HG03378 (cell line): Measurements from ENCODE around the gene SNCAIP.

Experiments used
- ATAC-seq: cut with Tn5 transposase; IDR thresholded peaks from one replicate; pipeline ENCODE4 v1.9.1; 2021; ENCODE audit warnings: mild to moderate bottlenecking, moderate library complexity; ENCODE audit not compliant: unreplicated experiment

Gene SNCAIP

DNA sequence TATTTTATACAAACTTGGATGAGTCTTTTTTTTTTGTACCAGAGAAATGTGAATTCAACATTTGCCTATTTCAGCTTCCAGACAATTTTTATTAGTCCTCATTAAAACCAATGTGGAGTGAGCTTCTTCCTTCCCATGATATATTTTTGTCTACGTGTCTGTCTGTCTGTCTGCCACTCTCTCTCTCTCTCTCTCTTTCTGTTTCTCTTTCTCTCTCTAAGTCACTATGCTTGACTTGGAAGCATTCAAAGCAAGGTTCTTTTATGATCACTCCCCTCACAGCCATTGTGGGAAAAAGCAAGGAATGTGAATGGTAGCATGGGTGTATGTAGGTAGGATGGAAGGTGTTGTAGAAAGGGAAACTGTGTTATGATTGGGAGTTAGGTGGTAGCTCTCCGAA lies 80.2 kb downstream of the SNCAIP start:
- no peak for ATAC-seq

DNA sequence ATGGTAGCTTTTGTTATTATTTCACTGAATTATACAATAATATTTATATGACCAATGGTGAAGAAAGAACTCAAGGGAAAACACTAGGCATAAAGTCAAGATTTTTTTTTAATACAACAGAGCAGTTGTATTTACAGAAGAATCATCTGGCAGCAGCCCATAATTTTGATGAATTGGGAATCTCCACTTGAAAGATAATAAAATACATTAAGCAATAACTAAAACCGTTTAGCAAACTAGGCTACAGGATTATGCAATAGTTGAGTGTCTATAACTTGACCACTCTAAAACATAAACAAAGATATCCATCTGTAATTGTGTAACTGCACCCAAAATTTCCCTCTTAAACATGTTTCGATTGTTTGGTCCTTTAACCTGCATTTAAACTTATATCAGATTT lies 80.8 kb downstream of the SNCAIP start:
- no peak for ATAC-seq

DNA sequence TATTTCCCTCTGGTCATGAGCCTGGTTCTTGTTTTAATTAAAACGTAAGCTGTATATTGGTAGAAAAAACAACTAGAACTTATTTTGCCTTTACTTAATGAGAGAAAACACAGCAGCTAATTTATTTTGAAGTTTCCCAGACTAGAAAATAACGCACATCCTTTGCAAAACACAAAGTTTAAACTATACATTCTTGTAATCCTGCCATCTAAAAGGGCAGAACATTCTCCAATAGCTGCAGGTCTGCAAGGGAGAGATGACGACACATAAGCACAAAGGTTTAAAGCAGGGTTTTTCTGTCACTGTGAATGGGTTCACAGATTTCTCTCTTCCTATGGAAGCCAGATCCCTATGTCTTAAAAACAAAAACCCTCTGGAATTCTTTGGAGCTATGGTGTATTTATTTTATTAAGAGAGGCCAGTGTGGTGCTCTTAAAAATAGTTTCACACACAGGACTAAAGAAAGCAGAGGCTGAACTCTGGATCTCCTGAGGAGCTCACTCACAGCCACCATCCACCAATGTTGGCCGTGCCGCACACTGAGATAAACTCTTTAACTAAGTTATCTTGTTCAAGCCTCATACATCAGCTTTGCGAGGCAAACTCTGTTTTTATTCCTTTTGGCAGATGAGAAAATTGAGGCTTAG lies 82.4 kb downstream of the SNCAIP start:
- no peak for ATAC-seq

DNA sequence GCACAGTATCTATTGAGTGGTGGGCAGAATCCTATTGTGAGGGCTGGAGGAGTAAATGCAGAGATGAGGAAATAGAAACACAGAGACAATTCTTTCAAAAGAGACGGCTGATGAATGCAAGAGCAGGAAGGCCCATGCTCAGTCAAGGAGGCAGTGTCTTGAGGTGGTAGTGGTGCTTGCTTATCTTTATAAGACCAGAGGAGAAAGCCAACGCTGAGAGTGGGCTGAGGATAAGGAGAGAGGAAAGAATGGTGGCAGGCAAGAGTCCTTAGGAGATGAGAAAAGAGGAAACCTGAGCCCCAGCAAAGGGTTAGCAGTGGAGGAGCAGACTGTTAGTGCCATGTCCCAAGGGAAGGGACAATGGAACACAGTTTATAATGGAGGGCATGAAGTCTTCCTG lies 86.0 kb downstream of the SNCAIP start:
- no peak for ATAC-seq

DNA sequence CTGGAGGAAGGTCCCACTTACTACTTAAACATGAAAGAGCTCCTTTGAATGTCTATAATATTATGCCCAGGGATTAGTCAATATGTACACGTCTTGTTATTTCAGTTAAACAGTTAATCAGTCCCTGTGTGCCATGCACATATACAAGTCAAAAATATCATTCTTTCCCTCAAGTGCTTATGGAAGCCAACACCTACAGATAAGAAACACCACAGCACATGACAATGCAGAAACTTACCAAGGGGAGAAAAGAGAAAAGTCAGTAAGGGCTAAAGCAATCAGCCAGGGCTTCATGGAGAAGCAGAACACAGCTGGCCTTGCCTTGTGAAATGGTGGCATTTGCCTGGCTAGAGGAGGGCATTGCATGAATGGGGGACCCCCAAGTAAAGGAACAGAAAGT lies 88.3 kb downstream of the SNCAIP start:
- ATAC-seq: no peak

DNA sequence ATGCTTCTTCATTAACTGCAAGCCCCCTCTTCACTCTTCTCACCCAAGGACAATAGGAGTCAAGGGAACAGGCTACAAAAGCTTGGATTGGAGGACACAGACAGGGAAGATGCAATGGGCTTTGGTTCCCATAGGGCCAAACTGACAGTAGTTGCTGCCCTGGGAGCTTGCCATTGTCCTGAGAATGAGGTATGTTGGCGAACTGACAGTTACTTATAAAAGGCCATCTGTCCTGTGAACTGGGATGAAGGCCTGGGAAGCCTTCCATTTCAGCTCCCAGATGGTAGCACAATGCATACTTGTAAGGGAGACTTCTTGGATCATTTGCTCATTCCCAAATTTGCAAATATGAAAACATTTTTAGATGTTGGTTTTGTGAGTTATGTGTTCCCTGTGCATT lies 88.9 kb downstream of the SNCAIP start:
- ATAC-seq: no peak

DNA sequence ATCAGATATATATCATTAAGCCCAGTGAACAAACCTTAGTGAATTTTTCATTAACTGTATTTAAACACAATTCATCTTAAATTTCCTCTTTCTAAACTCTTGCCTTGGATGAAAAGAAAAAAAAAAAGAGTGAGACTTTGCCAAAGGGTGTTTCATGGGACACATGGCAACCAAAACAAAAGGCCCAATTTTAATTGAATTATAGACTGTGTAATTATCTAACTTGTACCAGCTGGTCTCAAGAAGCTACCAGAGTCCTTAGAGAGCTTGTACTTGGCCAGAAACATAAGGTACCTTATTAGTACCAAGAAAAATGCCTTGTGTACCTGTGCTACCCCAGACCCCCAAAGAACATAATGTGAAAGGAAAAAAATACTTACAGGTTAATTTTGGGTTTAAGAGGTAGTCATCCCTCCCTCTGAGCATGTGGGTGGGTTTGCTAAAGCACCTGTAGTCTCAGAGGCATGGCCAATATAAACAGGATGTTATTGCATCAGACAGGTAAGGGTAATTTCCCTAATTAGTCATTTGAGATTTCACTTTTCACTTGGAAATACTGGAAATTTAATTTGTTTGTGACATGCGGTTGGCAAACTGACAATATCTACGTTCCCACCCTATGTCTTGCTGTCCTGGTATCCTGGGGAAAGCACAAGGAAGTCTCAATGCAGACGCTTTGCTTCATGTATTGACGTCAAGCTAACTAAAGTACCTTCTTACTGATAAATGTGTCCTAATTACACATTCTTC lies 90.1 kb downstream of the SNCAIP start:
- ATAC-seq: no peak

DNA sequence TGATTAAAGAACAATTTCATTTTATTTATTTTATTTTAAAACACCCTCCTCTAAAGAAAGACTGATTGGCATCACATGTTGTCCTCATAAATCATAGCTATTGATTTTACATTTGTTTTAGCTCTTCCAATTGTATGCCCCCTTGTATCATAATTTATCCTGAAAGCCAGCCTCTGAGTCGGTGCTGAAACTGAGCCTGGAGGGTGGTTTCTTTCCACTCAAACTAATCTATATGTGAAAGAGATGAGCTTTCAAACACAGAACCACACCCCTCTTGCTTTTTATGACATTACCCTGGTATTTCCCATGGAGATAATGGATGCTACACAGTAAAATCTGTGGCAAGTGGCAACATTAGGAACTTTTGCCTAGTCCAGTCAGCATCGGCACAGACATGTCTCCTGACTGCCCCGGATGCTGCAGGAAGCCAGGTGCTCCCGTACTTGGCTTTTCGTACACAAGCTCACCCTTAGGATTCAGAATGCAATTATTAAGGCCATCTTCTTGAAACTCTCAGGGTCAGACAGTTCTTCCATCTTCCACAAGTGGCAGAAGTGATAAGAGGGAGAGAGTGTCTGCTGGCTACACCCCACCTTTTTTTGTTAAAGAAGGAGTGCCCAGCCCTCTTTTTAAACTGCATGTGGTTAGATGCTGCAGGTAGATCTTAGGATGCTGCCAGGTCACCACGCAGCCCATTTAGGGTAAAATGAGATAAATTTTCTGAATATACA lies 91.1 kb downstream of the SNCAIP start:
- ATAC-seq: no peak

DNA sequence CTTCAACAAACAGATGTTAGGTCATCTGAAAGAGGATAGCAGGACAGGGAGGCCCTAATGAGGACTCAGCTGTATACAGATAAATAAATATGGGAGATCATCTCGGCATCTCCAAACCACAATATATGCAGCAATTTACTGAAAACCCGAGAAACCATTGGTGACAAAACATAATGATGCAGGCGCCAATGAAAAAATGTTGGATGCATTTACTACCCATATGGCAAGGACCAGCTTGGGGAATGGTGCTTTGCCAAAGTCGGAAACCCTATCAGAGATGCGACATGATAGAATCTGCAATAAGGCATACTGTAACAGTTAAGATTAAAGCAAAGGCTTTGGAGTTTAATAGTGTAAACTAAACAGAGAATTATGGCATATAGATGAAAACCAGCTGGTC lies 92.0 kb downstream of the SNCAIP start:
- no peak for ATAC-seq

DNA sequence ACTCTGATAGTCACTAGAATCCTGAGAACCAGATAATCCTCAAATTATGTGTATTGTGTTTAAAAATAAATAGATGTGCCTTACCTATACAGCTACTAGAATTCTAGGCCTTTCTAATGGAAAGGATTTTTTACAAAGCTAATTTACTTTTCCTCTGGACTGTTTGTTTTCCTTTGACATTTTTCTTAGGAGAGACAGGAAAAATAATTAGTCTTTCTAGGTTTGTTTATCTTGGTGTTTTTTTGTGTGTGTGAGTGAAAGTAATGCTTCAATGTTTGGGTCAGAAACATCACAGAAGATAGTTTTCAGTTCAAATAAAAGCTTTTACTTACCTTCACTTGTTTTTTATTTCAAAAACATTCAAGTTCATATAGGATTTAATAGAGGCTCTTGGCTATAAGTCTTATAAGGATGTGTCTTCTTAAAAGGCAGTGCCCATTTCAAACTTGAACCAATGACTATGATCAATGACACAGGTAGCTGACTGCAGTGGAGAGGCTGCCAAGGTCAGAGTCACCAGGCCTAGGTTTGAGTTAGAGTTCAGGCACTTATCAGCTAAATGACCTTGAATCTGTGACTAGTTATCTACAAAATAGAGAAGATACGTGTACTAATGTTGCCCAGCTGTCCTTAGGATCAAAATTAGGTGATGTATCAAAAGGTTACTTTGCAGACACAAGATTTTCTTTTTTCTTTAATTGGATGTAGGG lies 92.8 kb downstream of the SNCAIP start:
- no peak for ATAC-seq

DNA sequence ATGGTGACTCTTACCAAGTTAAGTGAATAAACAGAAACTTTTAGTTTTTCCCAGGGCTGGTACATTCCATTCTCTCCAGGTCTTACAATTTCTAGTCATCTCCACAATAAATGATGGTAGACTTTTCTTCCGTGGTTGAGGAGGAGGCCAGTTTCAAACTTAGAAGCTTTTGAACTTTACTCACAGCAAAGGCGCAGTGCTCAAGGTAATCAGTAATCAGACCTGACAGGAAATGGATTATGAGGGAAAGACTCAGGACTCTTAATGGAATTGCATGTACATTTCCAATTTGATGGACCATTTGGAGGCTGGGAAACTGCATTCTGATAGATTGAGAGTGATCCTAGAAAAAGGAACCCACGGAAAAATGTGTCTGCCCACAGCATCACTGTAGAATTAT lies 93.7 kb downstream of the SNCAIP start:
- ATAC-seq: no peak

DNA sequence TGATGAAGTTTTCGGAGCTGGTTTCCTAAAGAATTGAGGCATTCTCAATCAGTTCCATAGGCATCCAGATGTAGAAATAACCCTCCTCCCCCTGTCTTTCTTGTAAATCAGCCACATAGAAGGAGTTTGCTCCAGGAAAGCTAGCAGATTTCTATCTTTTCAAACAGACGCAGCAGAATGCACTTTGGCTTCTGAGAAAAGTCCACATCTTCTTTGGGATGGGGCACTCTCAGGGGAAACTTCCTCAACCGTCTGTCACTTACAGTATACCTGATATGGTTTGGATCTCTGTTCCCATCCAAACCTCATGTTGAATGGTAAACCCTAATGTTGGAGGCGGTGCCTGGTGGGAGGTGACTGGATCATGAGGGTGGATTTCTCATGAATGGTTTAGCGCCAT lies 94.1 kb downstream of the SNCAIP start:
- no peak for ATAC-seq

DNA sequence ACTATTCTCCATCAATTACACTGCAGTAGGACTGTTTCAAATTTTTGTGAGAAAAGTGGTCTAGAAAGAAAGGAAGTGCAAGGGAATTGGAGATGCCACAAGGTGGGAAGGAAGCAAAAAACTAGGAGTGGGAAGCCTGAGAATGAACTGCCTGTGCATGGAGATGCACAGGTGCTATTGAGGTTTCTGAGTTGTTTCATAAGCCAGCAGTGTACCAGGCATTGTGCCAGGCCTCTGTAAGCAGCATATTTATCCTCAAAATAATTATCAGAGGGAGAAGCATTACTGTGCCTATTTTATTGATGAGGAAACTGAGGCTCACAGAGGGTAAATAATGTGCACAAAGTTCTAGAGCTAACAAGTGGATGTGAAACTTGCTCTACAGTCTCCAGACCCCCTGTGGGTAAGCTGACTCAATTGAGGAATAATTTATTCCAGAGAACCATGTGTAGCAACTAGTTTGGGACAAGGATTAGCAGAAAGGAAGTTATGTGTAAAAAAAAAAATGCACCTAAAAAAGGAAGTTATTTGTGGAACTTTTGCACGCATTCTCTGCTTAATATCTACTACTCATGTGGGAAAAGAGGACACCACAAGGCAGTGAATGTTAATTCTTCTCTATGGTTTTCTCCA lies 96.7 kb downstream of the SNCAIP start:
- peak; percentile 36 for ATAC-seq

DNA sequence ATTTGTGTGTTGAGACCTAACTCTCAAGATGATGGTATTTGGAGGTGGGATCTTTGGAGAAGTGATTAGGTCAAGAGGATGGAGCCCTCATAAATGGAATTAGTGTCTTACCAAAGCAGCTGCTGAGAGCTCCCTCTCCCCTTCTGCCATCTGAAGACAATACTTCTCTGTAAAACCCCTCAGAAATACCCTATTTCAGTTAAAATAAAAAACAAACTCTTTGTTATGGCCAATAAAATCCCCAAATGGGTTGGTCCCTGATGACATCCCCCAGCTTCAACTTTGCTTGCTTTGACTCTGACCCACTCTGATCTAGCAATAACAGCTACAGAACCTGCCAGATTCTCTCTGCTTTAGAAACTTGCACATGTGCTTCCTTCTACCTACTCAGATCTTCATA lies 100.9 kb downstream of the SNCAIP start:
- peak; percentile 36 for ATAC-seq

DNA sequence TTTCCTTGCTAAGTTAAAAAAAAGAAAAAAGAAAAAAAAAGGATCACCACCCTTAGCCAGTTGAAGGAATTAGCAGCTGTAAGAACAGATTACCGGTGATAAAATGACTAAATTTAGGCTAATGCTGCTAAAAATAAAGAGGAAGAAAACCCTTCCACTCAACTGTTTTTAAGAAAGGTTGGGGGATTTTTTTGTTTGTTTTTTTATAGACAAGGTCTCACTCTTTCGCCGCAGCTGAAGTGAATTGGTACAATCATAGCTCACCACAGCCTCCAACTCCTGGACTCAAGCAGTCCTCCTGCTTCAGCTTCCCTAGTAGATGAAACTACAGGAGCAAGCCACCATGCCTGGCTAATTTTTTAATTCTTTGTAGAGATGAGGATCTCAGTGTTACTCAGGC lies 101.7 kb downstream of the SNCAIP start:
- ATAC-seq: peak; percentile 43

DNA sequence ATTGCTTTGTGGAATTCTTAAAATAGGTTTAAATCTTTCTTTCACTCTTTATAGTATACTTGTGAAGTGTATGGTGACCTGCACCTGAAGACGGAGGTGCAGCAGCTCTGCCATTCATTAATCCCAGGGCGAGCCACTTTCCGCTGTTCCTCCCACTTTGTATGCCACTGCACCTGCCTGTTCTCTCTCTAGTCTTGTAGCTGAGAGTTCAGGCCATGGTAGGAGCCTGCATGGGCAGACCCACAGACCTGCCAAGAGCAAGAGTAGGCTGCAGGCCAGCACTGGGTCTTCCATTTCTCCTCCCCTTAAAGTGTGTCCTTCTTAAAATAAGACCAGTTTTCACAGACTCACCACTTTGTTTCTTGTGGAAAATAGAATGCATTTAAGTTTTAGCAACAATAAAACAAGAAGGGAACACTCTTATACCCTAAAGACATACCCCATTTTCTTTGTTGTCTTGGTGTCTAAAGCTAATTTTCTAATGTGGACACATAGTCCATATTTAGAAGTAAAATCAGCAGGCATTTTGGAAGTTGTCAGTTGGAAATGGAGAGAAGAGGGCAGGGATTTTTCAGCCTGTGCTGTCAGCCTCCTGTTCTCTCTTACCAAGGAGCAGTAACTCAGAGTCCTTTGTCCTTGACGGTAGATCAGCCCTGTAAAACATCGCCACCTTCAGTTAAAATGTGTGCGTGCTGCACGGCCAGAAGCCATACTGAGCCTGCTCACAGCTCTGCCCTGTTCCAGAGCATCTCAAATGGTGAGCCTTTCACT lies 103.2 kb downstream of the SNCAIP start:
- peak; percentile 84 for ATAC-seq

DNA sequence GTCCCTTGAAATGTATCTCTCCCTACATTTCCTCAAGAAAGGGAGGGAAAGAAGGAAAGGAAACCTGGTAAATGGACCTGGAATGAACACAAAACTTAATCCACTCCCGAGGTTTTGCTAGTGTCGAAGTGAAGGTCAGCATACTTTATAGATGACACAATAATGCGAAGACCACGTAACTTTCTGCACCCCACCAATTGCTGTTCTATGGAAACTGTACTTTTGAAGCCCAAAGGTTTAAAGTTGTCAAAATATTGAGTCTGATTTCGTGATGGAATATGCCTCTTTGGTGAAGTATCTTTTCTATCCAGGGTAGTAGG lies 103.7 kb downstream of the SNCAIP start:
- no peak for ATAC-seq

DNA sequence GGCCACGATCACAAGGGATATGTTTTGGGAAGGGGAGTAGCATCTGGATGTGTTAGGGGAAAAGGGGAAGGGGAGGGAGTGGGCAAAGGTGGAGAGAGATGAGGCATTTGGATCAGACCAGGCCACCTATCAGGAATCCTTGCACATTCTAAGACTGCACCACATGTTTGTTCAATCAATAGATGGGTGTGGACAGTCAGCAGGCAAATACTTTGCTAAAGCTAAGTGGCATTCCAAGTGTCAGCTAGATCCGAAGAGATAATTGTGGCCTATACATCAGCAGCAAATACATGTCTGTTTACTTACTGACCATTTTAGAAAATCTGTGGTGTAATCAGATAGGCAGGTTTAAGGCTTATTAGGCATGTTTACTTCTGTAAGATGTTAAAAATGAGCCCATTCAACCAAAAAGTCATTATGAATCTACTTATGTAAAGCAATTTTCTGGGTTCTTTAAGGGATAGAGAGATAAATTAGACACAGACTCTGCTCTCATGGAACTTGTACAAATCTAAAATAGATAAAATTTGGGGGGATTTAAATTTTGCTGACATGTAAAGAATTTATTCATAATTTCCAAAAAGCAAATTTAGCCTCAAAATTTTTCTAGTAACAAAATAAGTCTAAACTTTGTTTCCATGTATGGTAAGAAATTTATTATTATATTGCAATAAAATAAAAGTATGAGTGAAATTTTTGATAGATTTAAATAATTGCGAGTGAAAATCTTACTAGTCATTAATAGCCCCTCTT lies 107.3 kb downstream of the SNCAIP start:
- ATAC-seq: no peak

DNA sequence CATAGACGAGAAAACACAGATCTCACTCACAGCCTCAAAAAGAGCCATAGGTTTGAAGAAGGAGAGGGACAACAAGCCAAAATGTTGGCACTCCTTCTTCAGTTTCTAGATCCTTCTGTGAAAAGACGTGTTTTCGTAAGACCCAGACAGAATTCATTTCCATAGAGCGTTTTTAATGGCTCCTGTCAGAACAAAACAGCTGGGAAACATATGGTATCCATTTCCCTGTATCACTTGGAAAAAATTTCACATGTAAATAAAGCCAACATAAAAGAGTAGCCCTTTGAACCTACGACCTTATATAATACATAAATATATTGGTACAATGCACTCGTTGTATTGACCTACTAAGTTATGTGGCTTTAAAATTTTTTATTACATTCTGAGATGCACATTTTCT lies 108.1 kb downstream of the SNCAIP start:
- no peak for ATAC-seq
